Bronchial epithelial cell (primary cell): ENCODE data around the gene ANKRD33B. TPM values are rescaled to one million over a fixed set of nuclear protein-coding genes. Genes with fewer than 3 reads are reported as not detected.
"Not testable (repeated sequence)": the region's sequence is repeated elsewhere in the genome, so short reads cannot be mapped to it uniquely, and the experiment has no call there.

ENCODE experiments used
- DNase-seq: peaks from one replicate; pipeline ENCODE4 v3.0.0-alpha.2; 2010; ENCODE audit warnings: low read depth
- FAIRE-seq: peaks from 2 replicates; lab custom pipeline; 2011; peaks lifted over from hg19 to GRCh38; lab: Jason Lieb, UNC
- H3K27me3 ChIP-seq: 2 replicates; pipeline ENCODE4 v1.5.1; 2011; ENCODE audit warnings: low read length; ENCODE audit not compliant: control insufficient read depth, insufficient read depth
- H3K36me3 ChIP-seq: 2 replicates; pipeline ENCODE4 v1.5.1; 2011; ENCODE audit warnings: low read length; ENCODE audit not compliant: control insufficient read depth, insufficient read depth
- H3K4me3 ChIP-seq: 2 replicates; pipeline ENCODE4 v1.5.1; 2011; ENCODE audit warnings: mild to moderate bottlenecking, low read depth, low read length, control low read depth
- total RNA-seq: library from RNA; depleted of rRNA; stranded (reverse); fragments of >200 nt; gene quantifications from 2 replicates; pipeline ENCODE4 v1.2.1, GENCODE V29; 2014
- TF ChIP-seq, protein P1 (sequence below): IDR thresholded peaks from 2 replicates; pipeline ENCODE4 v1.5.1; 2011; ENCODE audit warnings: mild to moderate bottlenecking, moderate library complexity, low read length, control low read depth, inconsistent platforms; ENCODE audit not compliant: insufficient read depth, severe bottlenecking

ANKRD33B gene
- total RNA-seq, 1 donor from 2014 or later: under 0.01 TPM

DNA sequence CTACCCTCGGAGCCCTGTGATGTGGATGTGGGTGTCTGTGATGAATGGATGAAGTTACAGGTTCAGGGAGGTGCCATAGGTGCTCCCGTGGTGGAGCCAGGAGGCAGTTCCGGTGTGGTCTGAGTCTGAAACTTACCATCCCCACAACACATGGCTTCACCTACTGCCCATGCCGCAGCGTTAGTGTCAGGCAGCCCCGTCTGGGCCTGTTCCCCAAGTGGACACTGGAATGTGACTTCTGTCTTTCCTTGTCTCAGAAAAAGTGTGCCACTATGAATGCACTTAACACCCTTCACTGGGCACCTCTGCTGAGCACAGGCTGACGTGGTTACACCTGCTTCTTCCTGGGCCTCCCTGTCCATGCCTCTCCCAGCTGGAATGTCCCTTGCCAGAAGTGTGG, 8.6 kb downstream of the ANKRD33B start:
- no peak for FAIRE-seq

GRCh38 chr5:10573487-10574145, 9.7 kb downstream of the ANKRD33B start:
- Histone ChIP-seq H3K27me3 (no peaks in the 10 kb centered on the region), H3K36me3 (no peaks in the 10 kb centered on the region), H3K4me3 (no peak overlapping the region)
- DNase-seq (no peak), FAIRE-seq (no peak)
- TF ChIP-seq, protein P1, sequence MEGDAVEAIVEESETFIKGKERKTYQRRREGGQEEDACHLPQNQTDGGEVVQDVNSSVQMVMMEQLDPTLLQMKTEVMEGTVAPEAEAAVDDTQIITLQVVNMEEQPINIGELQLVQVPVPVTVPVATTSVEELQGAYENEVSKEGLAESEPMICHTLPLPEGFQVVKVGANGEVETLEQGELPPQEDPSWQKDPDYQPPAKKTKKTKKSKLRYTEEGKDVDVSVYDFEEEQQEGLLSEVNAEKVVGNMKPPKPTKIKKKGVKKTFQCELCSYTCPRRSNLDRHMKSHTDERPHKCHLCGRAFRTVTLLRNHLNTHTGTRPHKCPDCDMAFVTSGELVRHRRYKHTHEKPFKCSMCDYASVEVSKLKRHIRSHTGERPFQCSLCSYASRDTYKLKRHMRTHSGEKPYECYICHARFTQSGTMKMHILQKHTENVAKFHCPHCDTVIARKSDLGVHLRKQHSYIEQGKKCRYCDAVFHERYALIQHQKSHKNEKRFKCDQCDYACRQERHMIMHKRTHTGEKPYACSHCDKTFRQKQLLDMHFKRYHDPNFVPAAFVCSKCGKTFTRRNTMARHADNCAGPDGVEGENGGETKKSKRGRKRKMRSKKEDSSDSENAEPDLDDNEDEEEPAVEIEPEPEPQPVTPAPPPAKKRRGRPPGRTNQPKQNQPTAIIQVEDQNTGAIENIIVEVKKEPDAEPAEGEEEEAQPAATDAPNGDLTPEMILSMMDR: no peak

More for the DNA sequence above, 8.6 kb downstream of the ANKRD33B start:
- TF ChIP-seq, protein P1: no peak
- H3K36me3 ChIP-seq: no peaks in the 10 kb centered on the region
- DNase-seq: no peak
- no peak overlapping the region for H3K4me3 ChIP-seq
- no peaks in the 10 kb centered on the region for H3K27me3 ChIP-seq

DNA sequence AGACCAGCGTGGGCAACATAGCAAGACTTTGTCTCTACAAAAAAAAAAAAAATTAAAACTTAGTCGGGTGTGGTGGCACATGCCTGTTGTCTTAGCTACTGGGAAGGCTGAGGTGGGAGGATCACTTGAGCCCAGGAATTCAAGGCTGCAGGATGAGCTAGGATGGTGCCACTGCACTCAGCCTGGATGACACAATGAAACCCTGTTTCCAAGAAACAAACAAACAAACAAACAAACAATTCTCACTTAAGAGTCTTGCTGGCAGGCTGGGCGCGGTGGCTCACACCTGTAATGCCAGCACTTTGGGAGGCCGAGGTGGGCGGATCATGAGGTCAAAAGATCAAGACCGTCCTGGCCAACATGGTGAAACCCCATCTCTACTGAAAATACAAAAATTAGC, 11.0 kb downstream of the ANKRD33B start:
- not testable (repeated sequence) for DNase-seq, H3K27me3 ChIP-seq, FAIRE-seq, H3K36me3 ChIP-seq, H3K4me3 ChIP-seq

DNA sequence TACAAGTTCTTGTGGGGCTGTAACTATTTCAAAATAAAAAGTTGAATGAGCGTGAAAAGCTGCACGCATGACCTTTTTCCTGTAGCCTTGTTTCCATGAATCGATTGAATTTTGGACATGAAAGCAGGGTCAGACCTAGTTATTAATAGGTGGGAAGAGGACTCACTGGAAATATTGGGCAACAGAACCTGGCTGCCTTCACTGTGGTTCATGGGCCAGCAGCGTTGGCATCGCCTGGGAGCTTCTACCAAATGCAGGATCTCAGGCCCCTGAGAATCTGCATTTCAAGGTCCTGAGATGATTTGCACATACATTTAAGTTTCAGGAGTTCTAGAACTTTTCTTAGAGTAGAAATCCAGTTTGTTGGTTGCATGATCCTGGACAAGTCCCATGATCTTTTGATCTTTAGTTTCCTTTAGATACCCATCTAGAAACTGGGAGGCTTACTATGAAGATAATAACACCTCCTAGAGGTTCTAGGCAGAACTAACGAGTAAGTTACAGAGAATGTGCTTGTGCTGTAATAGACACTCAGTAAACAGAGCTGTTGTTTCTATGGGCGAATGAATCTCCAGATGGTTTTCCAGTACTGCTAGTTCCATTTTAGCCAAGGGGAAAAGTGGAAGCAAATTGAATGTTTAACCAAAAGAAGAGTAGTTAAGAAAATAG, 12.4 kb downstream of the ANKRD33B start:
- Histone ChIP-seq H3K4me3 (no peak overlapping the region), H3K27me3 (no peaks in the 10 kb centered on the region), H3K36me3 (no peaks in the 10 kb centered on the region)
- DNase-seq (no peak), FAIRE-seq (no peak)
- TF ChIP-seq, protein P1: no peak

- H3K36me3 ChIP-seq: no peaks in the 10 kb centered on the region
- no peaks in the 10 kb centered on the region for H3K27me3 ChIP-seq
- FAIRE-seq (no peak), DNase-seq (no peak)
- H3K4me3 ChIP-seq: no peak overlapping the region
- TF ChIP-seq, protein P1: no peak
Observed at GRCh38 chr5:10576790-10577189, 12.9 kb downstream of the ANKRD33B start.

DNA sequence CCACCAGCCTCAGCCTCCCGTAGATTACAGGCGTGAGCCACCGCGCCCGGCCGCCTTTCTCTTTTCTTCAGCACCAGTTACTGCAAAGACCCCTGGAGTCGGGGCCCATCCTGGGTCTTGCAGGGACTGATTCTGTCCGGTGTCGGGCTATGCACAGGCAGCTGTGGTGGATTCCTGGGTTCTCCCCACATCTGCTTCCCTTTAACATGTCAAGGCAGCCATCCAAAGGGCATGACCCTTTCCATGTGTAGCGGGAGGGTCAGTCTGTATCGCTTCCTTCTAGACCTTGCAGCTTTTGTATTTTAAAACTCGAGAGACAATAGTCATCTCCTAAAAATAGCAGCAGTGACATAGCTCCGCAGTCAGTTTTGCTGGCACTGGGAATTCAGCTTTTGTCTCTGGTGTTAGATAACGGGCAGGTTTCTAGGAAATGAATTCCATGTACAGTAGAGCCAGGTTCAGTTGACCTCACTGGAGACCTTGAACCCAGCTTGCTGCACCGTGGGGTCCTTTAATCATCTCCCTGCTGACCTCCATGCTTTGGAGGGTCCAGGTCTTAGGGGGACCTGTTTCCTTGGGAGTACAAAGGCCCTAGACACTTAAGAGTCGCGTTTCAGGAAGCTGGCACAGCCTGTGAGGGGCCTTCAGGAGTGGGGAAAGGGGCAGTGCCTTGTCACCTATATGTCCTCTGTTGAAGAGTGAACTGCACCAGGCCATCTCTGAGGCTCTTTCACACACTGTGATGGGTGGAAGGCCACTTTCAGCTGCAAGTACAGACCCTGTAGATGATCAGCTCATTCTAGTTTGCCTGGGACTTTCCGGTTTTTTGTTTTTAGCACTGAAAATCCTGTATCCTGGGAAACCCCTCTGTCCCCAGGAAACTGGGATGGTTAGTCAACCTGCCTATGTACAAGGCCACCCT, 13.8 kb downstream of the ANKRD33B start:
- Histone ChIP-seq H3K36me3 (no peaks in the 10 kb centered on the region), H3K4me3 (no peak overlapping the region), H3K27me3 (no peaks in the 10 kb centered on the region)
- TF ChIP-seq, protein P1: no peak
- DNase-seq: no peak
- no peak for FAIRE-seq
